Spleen (tissue), 11 donors: ENCODE results near the gene PTX4. TPM values are rescaled to one million over a fixed set of nuclear protein-coding genes. Genes with fewer than 3 reads are reported as not detected.
A peak's percentile ranks its signal among the peaks of the same experiment; 100 is the strongest.

Source experiments
- DNase-seq: peaks from one replicate; pipeline ENCODE4 v3.0.0-alpha.2; 2020
- H3K27ac ChIP-seq, 8 donors: fragments of 200-600 bp; sonication (generic) in 7 of 8; 1 replicate in 4 of 8; 2 replicates in 4 of 8; pipeline versions ENCODE4 v1.5.0 to v1.8.0; 2016 to 2021; ENCODE audit warnings: inconsistent platforms in 4 of 8, mild to moderate bottlenecking in 4 of 8, moderate library complexity in 1 of 8
- H3K27me3 ChIP-seq, 7 donors: fragments of 200-600 bp; sonication (generic) in 6 of 7; replicated peaks in 1 of 7; 1 replicate in 4 of 7; 2 replicates in 3 of 7; pipeline versions ENCODE4 v1.5.0 to v1.8.0; 2016 to 2021; ENCODE audit warnings: inconsistent platforms in 3 of 7, mild to moderate bottlenecking in 1 of 7
- H3K36me3 ChIP-seq, 6 donors: fragments of 200-600 bp; sonication (generic) in 5 of 6; 1 replicate in 4 of 6; 2 replicates in 2 of 6; pipeline versions ENCODE4 v1.5.0 to v1.8.0; 2016 to 2021; ENCODE audit warnings: inconsistent platforms in 2 of 6
- H3K4me1 ChIP-seq, 6 donors: fragments of 200-600 bp; sonication (generic) in 5 of 6; 1 replicate in 3 of 6; 2 replicates in 3 of 6; pipeline versions ENCODE4 v1.5.0 to v1.8.0; 2016 to 2021; ENCODE audit warnings: inconsistent platforms in 3 of 6
- H3K4me3 ChIP-seq, 8 donors: fragments of 200-600 bp; sonication (generic) in 7 of 8; 1 replicate in 4 of 8; 2 replicates in 4 of 8; pipeline versions ENCODE4 v1.5.0 to v1.8.0; 2016 to 2021; ENCODE audit warnings: inconsistent platforms in 4 of 8, mild to moderate bottlenecking in 4 of 8, moderate library complexity in 2 of 8
- H3K9me3 ChIP-seq, 8 donors: fragments of 200-600 bp; sonication (generic) in 7 of 8; 1 replicate in 4 of 8; 2 replicates in 4 of 8; pipeline versions ENCODE4 v1.5.0 to v1.8.0; 2016 to 2021; ENCODE audit warnings: inconsistent platforms in 4 of 8
- POLR2A ChIP-seq, 3 donors: fragments of 450-650 bp; IDR thresholded peaks; one replicate each; pipeline ENCODE4 v1.5.1; 2017; ENCODE audit warnings: antibody characterized with exemption in 3 of 3, mild to moderate bottlenecking in 1 of 3
- POLR2AphosphoS5 ChIP-seq, 3 donors: sonication (generic); formaldehyde crosslinking; IDR thresholded peaks; one replicate each; pipeline ENCODE4 v1.5.1; 2017; ENCODE audit warnings: antibody characterized with exemption in 3 of 3
- WGBS, 5 donors: extraction: QIAGEN DNeasy Blood & Tissue Kit in 3 of 5; methylation state at CpG; one replicate each; pipeline versions ENCODE4 v1.1.5 to v1.1.7; 2013 to 2018; 5-methylcytosine and 5-hydroxymethylcytosine counted together
- intact Hi-C: fragments of 100-400 bp; cut with DNase I; formaldehyde crosslinking; loops from one replicate; pipeline ENCODE4 v1.15.0; 2023; ENCODE audit warnings: low total_unique reads
- polyA plus RNA-seq, 3 donors: library from polyadenylated mRNA; stranded (reverse); fragments of 200-250 nt; gene quantifications; one replicate each; pipeline ENCODE4 v1.2.1, GENCODE V29; 2013
- total RNA-seq, 7 donors: library from RNA; depleted of rRNA in 3 of 7; stranded (reverse); fragments of >200 nt in 3 of 7; fragmentation: NEBNext Ultra II Directional in 4 of 7; extraction: Animal tissue kit (Norgen Biotek cat#: 25700) in 4 of 7; gene quantifications; one replicate each; pipeline versions ENCODE4 v1.1.0 to v1.2.1, GENCODE V29; 2016 to 2021
- TF ChIP-seq, protein P1 (sequence below), 11 experiments: fragments of 200-600 bp in 7 of 11; fragments of 450-650 bp in 4 of 11; sonication (generic) in 4 of 11; IDR thresholded peaks in 8 of 11; conservative IDR thresholded peaks in 3 of 11; 1 replicate in 7 of 11; 2 replicates in 4 of 11; pipeline versions ENCODE4 v1.4.0 to v1.8.0; 2016 to 2021; ENCODE audit warnings: antibody characterized with exemption in 11 of 11, inconsistent platforms in 4 of 11, mild to moderate bottlenecking in 1 of 11
- donor health status: healthy with polysubstance abuse.
- donor health status: DM: no; HTN: no; CAD: no; lungs with moderate emphysema.
- donor health status: DM: no; HTN: no; CAD: no.
- donor health status: Bipolar disorder and iron deficiency.
- donor health status: healthy.
- donor health status: DM: no; HTN: no; CAD: no.
- donor health status: DM: yes; HTN: yes; CAD: no.

PTX4 gene
- total and polyA plus RNA-seq, 10 donors = 0.03 to 0.85 (median 0.44) TPM; not detected in 3

DNA sequence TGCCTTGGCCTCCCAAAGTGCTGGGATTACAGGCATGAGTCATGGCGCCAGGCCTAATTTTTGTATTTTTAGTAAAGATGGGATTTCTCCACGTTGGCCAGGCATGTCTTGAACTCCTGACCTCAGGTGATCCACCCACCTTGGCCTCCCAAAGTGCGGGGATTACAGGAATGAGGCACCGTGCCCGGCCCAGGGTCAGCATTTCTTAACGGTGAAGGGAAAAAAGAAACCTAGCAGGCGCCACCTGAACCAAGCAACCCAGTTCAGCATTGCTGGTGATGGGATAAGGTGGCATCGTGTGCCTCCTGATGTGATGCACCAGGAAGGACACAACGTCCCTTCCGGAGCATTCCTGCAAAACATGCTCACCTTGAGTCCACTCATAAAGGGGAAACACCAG is 11.7 kb downstream of the PTX4 start:
- DNase-seq = no peak
- Histone ChIP-seq H3K36me3 (no peaks in the 10 kb centered on the region), H3K4me3 (no peak overlapping the region), H3K27ac (no peak overlapping the region), H3K27me3 (no peaks in the 10 kb centered on the region), H3K4me1 (peaks cover 13 to 67% (median 34%) of the 10 kb centered on the region in 6 donors), H3K9me3 (no peaks in the 10 kb centered on the region)
- WGBS, 5 donors = 92 to 94% (median 93%) methylated on average over 6 to 10 of the region's 10 CpGs
- TF ChIP-seq POLR2A (IDR thresholded peaks at IDR 0.05) (no peak), POLR2AphosphoS5 (IDR thresholded peaks at IDR 0.05) (no peak)
- TF ChIP-seq, protein P1, sequence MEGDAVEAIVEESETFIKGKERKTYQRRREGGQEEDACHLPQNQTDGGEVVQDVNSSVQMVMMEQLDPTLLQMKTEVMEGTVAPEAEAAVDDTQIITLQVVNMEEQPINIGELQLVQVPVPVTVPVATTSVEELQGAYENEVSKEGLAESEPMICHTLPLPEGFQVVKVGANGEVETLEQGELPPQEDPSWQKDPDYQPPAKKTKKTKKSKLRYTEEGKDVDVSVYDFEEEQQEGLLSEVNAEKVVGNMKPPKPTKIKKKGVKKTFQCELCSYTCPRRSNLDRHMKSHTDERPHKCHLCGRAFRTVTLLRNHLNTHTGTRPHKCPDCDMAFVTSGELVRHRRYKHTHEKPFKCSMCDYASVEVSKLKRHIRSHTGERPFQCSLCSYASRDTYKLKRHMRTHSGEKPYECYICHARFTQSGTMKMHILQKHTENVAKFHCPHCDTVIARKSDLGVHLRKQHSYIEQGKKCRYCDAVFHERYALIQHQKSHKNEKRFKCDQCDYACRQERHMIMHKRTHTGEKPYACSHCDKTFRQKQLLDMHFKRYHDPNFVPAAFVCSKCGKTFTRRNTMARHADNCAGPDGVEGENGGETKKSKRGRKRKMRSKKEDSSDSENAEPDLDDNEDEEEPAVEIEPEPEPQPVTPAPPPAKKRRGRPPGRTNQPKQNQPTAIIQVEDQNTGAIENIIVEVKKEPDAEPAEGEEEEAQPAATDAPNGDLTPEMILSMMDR (IDR thresholded peaks at IDR 0.05 in 8 of 11, conservative IDR thresholded peaks at IDR 0.05 in 3 of 11) = no peak
- intact Hi-C loops = no loop called here

DNA sequence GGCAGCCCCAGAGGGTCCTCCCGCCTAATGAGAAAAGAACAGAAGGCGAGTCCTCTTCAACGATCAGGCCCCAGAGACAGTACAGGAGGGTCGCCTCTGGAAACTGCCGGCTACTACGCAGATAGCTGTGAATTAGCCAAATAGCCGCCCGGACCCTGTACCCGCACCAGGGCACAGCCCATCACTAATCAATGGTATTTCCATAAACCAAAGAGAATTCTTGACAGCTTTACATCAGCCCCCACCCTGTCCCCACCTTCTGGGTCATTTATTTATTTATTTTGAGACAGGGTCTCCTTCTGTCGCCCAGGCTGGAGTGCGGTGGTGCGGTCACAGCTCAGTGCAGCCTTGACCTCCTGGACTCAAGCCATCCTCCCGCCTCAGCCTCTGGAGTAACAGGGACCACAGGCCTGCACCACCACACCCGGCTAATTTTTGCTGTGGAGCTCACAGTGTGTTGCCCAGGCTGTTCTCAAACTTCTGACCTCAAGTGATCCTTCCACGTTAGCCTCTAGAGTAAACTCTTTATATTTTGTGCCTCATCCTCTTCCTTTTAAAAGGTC is 13.1 kb downstream of the PTX4 start:
- TF ChIP-seq POLR2AphosphoS5 (IDR thresholded peaks at IDR 0.05) = no peak
- TF ChIP-seq POLR2A (IDR thresholded peaks at IDR 0.05) = no peak
- TF ChIP-seq, protein P1 (IDR thresholded peaks at IDR 0.05 in 8 of 11, conservative IDR thresholded peaks at IDR 0.05 in 3 of 11) = no peak
- no peaks in the 10 kb centered on the region for H3K36me3 ChIP-seq
- DNase-seq = no peak
- H3K27ac ChIP-seq = peak overlapping the region; percentile 94 to 98 (median 96)
- peak overlapping the region; percentile 65 to 97 (median 92) for H3K4me3 ChIP-seq
- peaks cover 25 to 67% (median 45%) of the 10 kb centered on the region in 6 donors for H3K4me1 ChIP-seq
- no peaks in the 10 kb centered on the region for H3K9me3 ChIP-seq
- H3K27me3 ChIP-seq = no peaks in the 10 kb centered on the region
- intact Hi-C loops = no loop called here
- 61 to 68% (median 67%) methylated on average over 15 of the region's 15 CpGs for WGBS, 5 donors

DNA sequence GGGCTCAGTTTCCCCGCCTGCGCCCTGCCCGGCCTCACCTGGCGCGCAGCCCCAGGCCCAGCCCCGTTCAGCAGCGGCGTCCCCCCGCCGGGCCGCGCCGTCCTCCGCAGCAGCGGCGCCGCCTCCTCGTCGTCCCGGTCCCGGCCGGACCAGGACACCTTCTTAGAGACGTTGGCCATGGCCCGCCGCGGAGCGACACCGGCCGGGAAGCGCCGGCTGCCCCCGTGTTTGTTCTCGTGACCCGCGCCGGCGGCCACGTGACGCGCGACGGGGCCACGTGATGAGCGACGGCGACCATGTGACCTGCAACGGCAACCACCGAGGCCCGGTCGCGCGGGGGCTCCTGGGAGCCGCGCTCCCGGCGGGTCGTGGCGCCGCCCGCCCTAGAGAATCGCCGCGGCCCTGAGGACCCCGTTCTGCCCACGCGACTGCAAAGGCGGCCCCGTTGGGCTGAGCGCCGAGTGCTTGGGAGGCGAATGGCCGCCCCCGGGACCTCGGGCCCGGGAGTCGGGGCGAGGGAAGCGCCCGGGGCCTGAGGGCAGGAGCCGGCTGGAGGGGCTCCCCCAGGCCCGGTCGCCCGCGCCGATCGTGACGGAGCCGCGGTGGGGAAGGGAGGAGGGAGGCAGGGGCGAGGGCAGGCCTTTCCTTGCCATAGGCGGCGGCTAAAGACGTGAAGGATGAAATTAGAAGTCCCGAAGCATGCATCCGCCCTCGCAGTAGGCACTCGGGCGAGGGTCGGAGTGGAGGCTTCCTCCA is 13.8 kb downstream of the PTX4 start, which contains the start of gene CLCN7:
TSS of gene CLCN7 (minus strand) at position 233 of the 756 bp plus-strand sequence. CDS start at position 179, 54 bp downstream.
- WGBS, 5 donors = 0 to 2% (median 0%) methylated on average over 19 to 99 of the region's 99 CpGs
- TF ChIP-seq POLR2AphosphoS5 (IDR thresholded peaks at IDR 0.05) (peak; percentile 95 to 96 (median 95)), POLR2A (IDR thresholded peaks at IDR 0.05) (peak; percentile 30 to 90 (median 82))
- TF ChIP-seq, protein P1 (IDR thresholded peaks at IDR 0.05 in 8 of 11, conservative IDR thresholded peaks at IDR 0.05 in 3 of 11) = peak in 3 of 11 experiments; percentile 10 to 24 (median 16)
- intact Hi-C loops = no loop called here

More for the DNA sequence above, 13.8 kb downstream of the PTX4 start, which contains the start of gene CLCN7:
- DNase-seq = peak; percentile 97
- H3K36me3 ChIP-seq = no peaks in the 10 kb centered on the region
- H3K4me3 ChIP-seq = peak within 1 kb of the TSS; percentile 65 to 97 (median 92)
- H3K27ac ChIP-seq = peak within 1 kb of the TSS; percentile 94 to 98 (median 96)
- no peaks in the 10 kb centered on the region for H3K9me3 ChIP-seq
- peaks cover 30 to 67% (median 51%) of the 10 kb centered on the region in 6 donors for H3K4me1 ChIP-seq
- H3K27me3 ChIP-seq = no peaks in the 10 kb centered on the region
